Measurements from ENCODE around the gene ASCC3.

- no peak for TF ChIP-seq CTCF (IDR thresholded peaks at IDR 0.05 in 4 of 5, conservative IDR thresholded peaks at IDR 0.05 in 1 of 5)
- no peak for TF ChIP-seq POLR2A (IDR thresholded peaks at IDR 0.05)
These were observed 326.9 kb downstream of the ASCC3 start for GRCh38 chr6:100554228-100554627.

All from gastrocnemius medialis (tissue), 4 donors.